ENCODE measurements around the gene PANX3. TPM values are rescaled to one million over a fixed set of nuclear protein-coding genes. Genes with fewer than 3 reads are reported as not detected.

Gene PANX3
- polyA plus RNA-seq, 2 of the 4 experiments (the other 2 are of a cell fraction) = not detected

DNA sequence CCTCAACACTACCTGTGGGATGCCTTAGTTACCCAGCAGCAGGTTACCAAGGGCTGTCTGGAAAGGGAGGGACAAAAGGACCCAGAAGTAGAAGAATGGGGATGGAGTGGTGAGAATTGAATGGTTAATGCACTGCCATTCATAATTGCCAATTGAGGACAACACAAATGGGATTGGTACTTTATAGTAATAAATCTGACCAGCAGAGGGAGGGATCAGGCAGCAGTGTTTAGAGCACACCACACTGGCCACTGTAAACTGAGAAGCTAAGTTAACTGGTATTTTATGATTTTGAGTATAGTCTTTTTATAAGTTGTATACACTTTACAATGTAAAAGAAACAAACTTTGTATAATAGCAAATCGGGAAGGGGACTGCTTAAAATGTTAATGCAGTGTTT, 22.1 kb downstream of the PANX3 start:
- FAIRE-seq (no peak), ATAC-seq (peak; percentile 86 to 87), DNase-seq (ENCODE audit: low read depth in 1 of 2, low spot score in 1 of 2) (peak; percentile 4 to 26)
- Histone ChIP-seq H3K4me1 (no peaks in the 10 kb centered on the region), H3K4me3 (no peak overlapping the region), H3K9me3 (no peaks in the 10 kb centered on the region), H3K4me2 (no peak overlapping the region), H3K27ac (no peak overlapping the region)
- WGBS (ENCODE audit: missing lambda C conversion rate) = 61% methylated on average over 1 of the region's 1 CpG
- TF ChIP-seq, protein P1, sequence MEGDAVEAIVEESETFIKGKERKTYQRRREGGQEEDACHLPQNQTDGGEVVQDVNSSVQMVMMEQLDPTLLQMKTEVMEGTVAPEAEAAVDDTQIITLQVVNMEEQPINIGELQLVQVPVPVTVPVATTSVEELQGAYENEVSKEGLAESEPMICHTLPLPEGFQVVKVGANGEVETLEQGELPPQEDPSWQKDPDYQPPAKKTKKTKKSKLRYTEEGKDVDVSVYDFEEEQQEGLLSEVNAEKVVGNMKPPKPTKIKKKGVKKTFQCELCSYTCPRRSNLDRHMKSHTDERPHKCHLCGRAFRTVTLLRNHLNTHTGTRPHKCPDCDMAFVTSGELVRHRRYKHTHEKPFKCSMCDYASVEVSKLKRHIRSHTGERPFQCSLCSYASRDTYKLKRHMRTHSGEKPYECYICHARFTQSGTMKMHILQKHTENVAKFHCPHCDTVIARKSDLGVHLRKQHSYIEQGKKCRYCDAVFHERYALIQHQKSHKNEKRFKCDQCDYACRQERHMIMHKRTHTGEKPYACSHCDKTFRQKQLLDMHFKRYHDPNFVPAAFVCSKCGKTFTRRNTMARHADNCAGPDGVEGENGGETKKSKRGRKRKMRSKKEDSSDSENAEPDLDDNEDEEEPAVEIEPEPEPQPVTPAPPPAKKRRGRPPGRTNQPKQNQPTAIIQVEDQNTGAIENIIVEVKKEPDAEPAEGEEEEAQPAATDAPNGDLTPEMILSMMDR (IDR thresholded peaks at IDR 0.05) = peak; percentile 18; the same call in 1 of the 3 replicates
- TF ChIP-seq RCOR1 (IDR thresholded peaks at IDR 0.05; ENCODE audit: low read depth, low read length) = no peak
- ChIA-PET POLR2A (interaction anchor here (1.6 kb wide), 1 partner anchor 10 kb away, joined by 9 read pairs; the partner anchor contains the start of gene TBRG1), CTCF (interaction anchor here (0.6 to 4.9 kb wide), 3 partner anchors 9 to 13 kb away, joined by 4 to 32 read pairs (median 4); no protein-coding TSS in a partner anchor)

DNA sequence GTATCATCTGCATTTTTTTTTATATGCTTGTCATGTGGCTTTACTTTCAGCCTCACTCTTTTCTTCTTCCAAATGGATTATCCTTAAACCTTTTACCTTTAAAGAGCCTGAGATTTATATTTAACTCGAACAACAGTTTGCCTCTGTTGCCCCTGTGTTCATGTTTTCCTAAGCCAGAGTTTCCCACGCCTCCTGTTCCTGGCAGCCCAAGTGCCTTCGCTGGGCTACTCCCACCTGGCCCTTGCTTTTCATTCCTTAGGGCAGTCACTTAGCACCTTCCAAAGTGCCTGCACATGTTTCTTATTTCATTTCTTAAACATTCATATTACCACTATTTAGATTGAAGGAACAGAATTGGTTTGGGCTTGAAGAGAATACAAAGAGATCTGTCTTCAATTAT, 24.7 kb downstream of the PANX3 start:
- Histone ChIP-seq H3K4me1 (no peaks in the 10 kb centered on the region), H3K4me3 (no peak overlapping the region), H3K27ac (no peak overlapping the region), H3K4me2 (no peak overlapping the region), H3K9me3 (no peaks in the 10 kb centered on the region)
- no peak for DNase-seq (ENCODE audit: low read depth in 1 of 2, low spot score in 1 of 2)
- CTCF ChIA-PET = no interaction called here
- FAIRE-seq = no peak
- POLR2A ChIA-PET = no interaction called here
- ATAC-seq = no peak
- no peak for TF ChIP-seq ESRRA (IDR thresholded peaks at IDR 0.05; ENCODE audit: borderline replicate concordance, low read length)
- TF ChIP-seq, protein P2, sequence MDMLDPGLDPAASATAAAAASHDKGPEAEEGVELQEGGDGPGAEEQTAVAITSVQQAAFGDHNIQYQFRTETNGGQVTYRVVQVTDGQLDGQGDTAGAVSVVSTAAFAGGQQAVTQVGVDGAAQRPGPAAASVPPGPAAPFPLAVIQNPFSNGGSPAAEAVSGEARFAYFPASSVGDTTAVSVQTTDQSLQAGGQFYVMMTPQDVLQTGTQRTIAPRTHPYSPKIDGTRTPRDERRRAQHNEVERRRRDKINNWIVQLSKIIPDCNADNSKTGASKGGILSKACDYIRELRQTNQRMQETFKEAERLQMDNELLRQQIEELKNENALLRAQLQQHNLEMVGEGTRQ (IDR thresholded peaks at IDR 0.05) = no peak
- no peak for TF ChIP-seq FOSL2 (IDR thresholded peaks at IDR 0.05)
- no peak for TF ChIP-seq FOSL2 (CRISPR knock-in tag; IDR thresholded peaks at IDR 0.05)
- no peak for TF ChIP-seq ZFP36 (IDR thresholded peaks at IDR 0.05; ENCODE audit: borderline replicate concordance, partially characterized antibody)
- TF ChIP-seq CHD2 (IDR thresholded peaks at IDR 0.05; ENCODE audit: low read length, partially characterized antibody) = no peak
- TF ChIP-seq, protein P1 (IDR thresholded peaks at IDR 0.05) = no peak
- no peak for TF ChIP-seq HOXB5 (CRISPR knock-in tag; IDR thresholded peaks at IDR 0.05)
- no peak for TF ChIP-seq POLR2AphosphoS2 (conservative IDR thresholded peaks at IDR 0.05; ENCODE audit: low read length)
- no peak for TF ChIP-seq EHF (CRISPR knock-in tag; IDR thresholded peaks at IDR 0.05)
- TF ChIP-seq, protein P3, sequence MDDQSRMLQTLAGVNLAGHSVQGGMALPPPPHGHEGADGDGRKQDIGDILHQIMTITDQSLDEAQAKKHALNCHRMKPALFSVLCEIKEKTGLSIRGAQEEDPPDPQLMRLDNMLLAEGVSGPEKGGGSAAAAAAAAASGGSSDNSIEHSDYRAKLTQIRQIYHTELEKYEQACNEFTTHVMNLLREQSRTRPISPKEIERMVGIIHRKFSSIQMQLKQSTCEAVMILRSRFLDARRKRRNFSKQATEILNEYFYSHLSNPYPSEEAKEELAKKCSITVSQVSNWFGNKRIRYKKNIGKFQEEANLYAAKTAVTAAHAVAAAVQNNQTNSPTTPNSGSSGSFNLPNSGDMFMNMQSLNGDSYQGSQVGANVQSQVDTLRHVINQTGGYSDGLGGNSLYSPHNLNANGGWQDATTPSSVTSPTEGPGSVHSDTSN (IDR thresholded peaks at IDR 0.05) = no peak
- TF ChIP-seq CHD4 (IDR thresholded peaks at IDR 0.05; ENCODE audit: borderline replicate concordance) = no peak
- no peak for TF ChIP-seq BHLHE40 (IDR thresholded peaks at IDR 0.05; ENCODE audit: low read depth, low read length)
- no peak for TF ChIP-seq RAD21 (conservative IDR thresholded peaks at IDR 0.05 in 1 of 2, IDR thresholded peaks at IDR 0.05 in 1 of 2)
- WGBS (ENCODE audit: missing lambda C conversion rate) = 91% methylated on average over 3 of the region's 3 CpGs

DNA sequence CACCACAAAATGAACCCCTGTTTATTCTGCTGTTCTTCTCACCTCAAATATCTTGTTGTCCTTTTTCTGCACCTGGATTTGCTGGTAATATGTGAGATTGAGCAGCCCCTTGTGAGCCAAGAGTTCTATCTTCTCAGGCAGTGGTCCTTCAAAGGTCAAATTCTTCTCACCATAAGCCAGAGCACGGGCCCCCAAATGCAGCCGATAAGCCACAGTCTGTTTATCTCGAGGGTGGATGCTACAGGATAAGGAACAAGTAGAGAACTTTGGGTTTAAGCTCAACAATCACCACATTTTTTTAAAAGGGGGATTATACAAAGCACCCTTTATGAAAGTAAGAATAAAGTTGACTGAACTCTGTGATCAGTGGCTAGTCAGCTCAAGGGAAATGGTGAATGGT, 27.3 kb downstream of the PANX3 start:
- no peak overlapping the region for H3K27ac ChIP-seq
- H3K9me3 ChIP-seq = no peaks in the 10 kb centered on the region
- no peaks in the 10 kb centered on the region for H3K4me1 ChIP-seq
- no peak overlapping the region for H3K4me2 ChIP-seq
- ATAC-seq = no peak
- no peak for DNase-seq (ENCODE audit: low read depth in 1 of 2, low spot score in 1 of 2)
- FAIRE-seq = no peak
- H3K4me3 ChIP-seq = no peak overlapping the region
- ChIA-PET POLR2A (no interaction called here), CTCF (no interaction called here)
- TF ChIP-seq FOSL2 (IDR thresholded peaks at IDR 0.05) (no peak), FOSL2 (CRISPR knock-in tag; IDR thresholded peaks at IDR 0.05) (no peak), ZFP36 (IDR thresholded peaks at IDR 0.05; ENCODE audit: borderline replicate concordance, partially characterized antibody) (no peak), NR3C1 (IDR thresholded peaks at IDR 0.05) (no peak), CHD4 (IDR thresholded peaks at IDR 0.05; ENCODE audit: borderline replicate concordance) (no peak), FOXS1 (CRISPR knock-in tag; IDR thresholded peaks at IDR 0.05) (no peak), GATA3 (IDR thresholded peaks at IDR 0.05; ENCODE audit: borderline replicate concordance) (no peak), EHF (CRISPR knock-in tag; IDR thresholded peaks at IDR 0.05) (no peak), RFX5 (IDR thresholded peaks at IDR 0.05) (no peak), KDM5A (IDR thresholded peaks at IDR 0.05) (no peak), BHLHE40 (IDR thresholded peaks at IDR 0.05; ENCODE audit: low read depth, low read length) (no peak)
- TF ChIP-seq, protein P4, sequence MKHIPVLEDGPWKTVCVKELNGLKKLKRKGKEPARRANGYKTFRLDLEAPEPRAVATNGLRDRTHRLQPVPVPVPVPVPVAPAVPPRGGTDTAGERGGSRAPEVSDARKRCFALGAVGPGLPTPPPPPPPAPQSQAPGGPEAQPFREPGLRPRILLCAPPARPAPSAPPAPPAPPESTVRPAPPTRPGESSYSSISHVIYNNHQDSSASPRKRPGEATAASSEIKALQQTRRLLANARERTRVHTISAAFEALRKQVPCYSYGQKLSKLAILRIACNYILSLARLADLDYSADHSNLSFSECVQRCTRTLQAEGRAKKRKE (CRISPR knock-in tag; IDR thresholded peaks at IDR 0.05; ENCODE audit: low read depth) = no peak
- TF ChIP-seq, protein P5, sequence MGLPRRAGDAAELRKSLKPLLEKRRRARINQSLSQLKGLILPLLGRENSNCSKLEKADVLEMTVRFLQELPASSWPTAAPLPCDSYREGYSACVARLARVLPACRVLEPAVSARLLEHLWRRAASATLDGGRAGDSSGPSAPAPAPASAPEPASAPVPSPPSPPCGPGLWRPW (IDR thresholded peaks at IDR 0.05) = no peak
- TF ChIP-seq, protein P6, sequence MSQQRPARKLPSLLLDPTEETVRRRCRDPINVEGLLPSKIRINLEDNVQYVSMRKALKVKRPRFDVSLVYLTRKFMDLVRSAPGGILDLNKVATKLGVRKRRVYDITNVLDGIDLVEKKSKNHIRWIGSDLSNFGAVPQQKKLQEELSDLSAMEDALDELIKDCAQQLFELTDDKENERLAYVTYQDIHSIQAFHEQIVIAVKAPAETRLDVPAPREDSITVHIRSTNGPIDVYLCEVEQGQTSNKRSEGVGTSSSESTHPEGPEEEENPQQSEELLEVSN (IDR thresholded peaks at IDR 0.05; ENCODE audit: borderline replicate concordance, low read depth) = no peak
- WGBS (ENCODE audit: missing lambda C conversion rate) = 95% methylated on average over 3 of the region's 3 CpGs
